Muscle of back (tissue), 11 donors: ENCODE measurements around the gene SDR39U1. TPM values are rescaled to one million over a fixed set of nuclear protein-coding genes. Genes with fewer than 3 reads are reported as not detected.

ENCODE experiments used
- DNase-seq, 3 donors: peaks; one replicate each; pipeline versions ENCODE4 v3.0.0 to v3.0.0-alpha.2; 2013
- polyA plus RNA-seq, 10 donors: library from polyadenylated mRNA; unstranded; fragments of 120-200 nt; gene quantifications; one replicate each; pipeline ENCODE4 v1.2.1, GENCODE V29; 2013; ENCODE audit not compliant: insufficient read length in 10 of 10

Gene SDR39U1
- polyA plus RNA-seq, 10 donors, result 36.4 to 55.6 (median 47.6) TPM

- no peak for DNase-seq
Observed at GRCh38 chr14:24394275-24394674, 48.3 kb downstream of the SDR39U1 start.

GRCh38 chr14:24392325-24393091 lies 50.1 kb downstream of the SDR39U1 start:
- no peak for DNase-seq

GRCh38 chr14:24390701-24391468 lies 51.7 kb downstream of the SDR39U1 start:
- no peak for DNase-seq

Other genes starting within 250 kb of the SDR39U1 start
- 10 to 100 TPM; 11.2 to 25.1 (median 17.6) TPM for gene TM9SF1, start 247.3 kb downstream of the SDR39U1 start, polyA plus RNA-seq
- gene TSSK4, start 237.1 kb downstream of the SDR39U1 start, polyA plus RNA-seq, result 1 to 10 TPM; 1.8 to 8.7 (median 2.8) TPM
- 10 to 100 TPM; 26.0 to 44.1 (median 34.5) TPM for gene CHMP4A, start 229.3 kb downstream of the SDR39U1 start, polyA plus RNA-seq
- gene MDP1, start 226.7 kb downstream of the SDR39U1 start, polyA plus RNA-seq, result 10 to 100 TPM in 1 of 10 donors, 1 to 10 TPM in 9; 6.1 to 10.2 (median 8.0) TPM
- 100 to 1,000 TPM; 168 to 226 (median 186) TPM for gene NEDD8, start 210.4 kb downstream of the SDR39U1 start, polyA plus RNA-seq
- gene GMPR2, start 209.8 kb downstream of the SDR39U1 start, polyA plus RNA-seq, result 10 to 100 TPM; 41.5 to 57.6 (median 50.7) TPM
- gene TINF2, start 200.2 kb downstream of the SDR39U1 start, polyA plus RNA-seq, result 10 to 100 TPM; 33.5 to 43.0 (median 41.5) TPM
- 1 to 10 TPM in 7 of 10 donors, under 1 TPM in 3; 0.82 to 3.9 (median 1.3) TPM for gene TGM1, start 179.6 kb downstream of the SDR39U1 start, polyA plus RNA-seq
- gene RABGGTA, start 171.2 kb downstream of the SDR39U1 start, polyA plus RNA-seq, result 10 to 100 TPM in 9 of 10 donors, 1 to 10 TPM in 1; 10.0 to 20.1 (median 13.3) TPM
- gene DHRS1, start 143.0 kb downstream of the SDR39U1 start, polyA plus RNA-seq, result 10 to 100 TPM; 10.9 to 21.2 (median 17.0) TPM
- gene NOP9, start 142.9 kb downstream of the SDR39U1 start, polyA plus RNA-seq, result 10 to 100 TPM; 18.6 to 24.6 (median 20.0) TPM
- 10 to 100 TPM in 7 of 10 donors, 1 to 10 TPM in 3; 8.3 to 15.5 (median 12.0) TPM for gene CIDEB, start 134.8 kb downstream of the SDR39U1 start, polyA plus RNA-seq
- 1 to 10 TPM; 1.4 to 3.4 (median 2.7) TPM for gene LTB4R2, start 132.6 kb downstream of the SDR39U1 start, polyA plus RNA-seq
- gene LTB4R, start 131.3 kb downstream of the SDR39U1 start, polyA plus RNA-seq, result 1 to 10 TPM; 2.2 to 6.7 (median 3.6) TPM
- 10 to 100 TPM in 6 of 10 donors, 1 to 10 TPM in 4; 8.5 to 23.7 (median 14.3) TPM for gene ADCY4, start 107.7 kb downstream of the SDR39U1 start, polyA plus RNA-seq
- 1 to 10 TPM in 8 of 10 donors, under 1 TPM in 2; 0.78 to 2.3 (median 1.8) TPM for gene RIPK3, start 102.8 kb downstream of the SDR39U1 start, polyA plus RNA-seq
- gene NFATC4, start 74.6 kb downstream of the SDR39U1 start, polyA plus RNA-seq, result 10 to 100 TPM; 34.0 to 69.3 (median 44.5) TPM
- gene NYNRIN, start 43.8 kb downstream of the SDR39U1 start, polyA plus RNA-seq, result 10 to 100 TPM; 23.9 to 40.6 (median 29.1) TPM
- gene CBLN3, start 13.1 kb downstream of the SDR39U1 start, polyA plus RNA-seq, result 1 to 10 TPM; 1.4 to 3.4 (median 2.0) TPM
- gene KHNYN, start 12.8 kb downstream of the SDR39U1 start, polyA plus RNA-seq, result 10 to 100 TPM; 29.0 to 41.0 (median 34.7) TPM
- under 1 TPM in 2 of 10 donors, not detected in 8; 0.14 to 0.34 TPM for gene CMA1, start 65.5 kb upstream of the SDR39U1 start, polyA plus RNA-seq
- gene CTSG, start 133.5 kb upstream of the SDR39U1 start, polyA plus RNA-seq, result 1 to 10 TPM in 7 of 10 donors, under 1 TPM in 3; 0.73 to 3.1 (median 1.5) TPM
- gene GZMH, start 166.9 kb upstream of the SDR39U1 start, polyA plus RNA-seq, result under 1 TPM in 4 of 10 donors, not detected in 6; 0.19 to 0.99 (median 0.56) TPM
- under 1 TPM in 8 of 10 donors, not detected in 2; 0.24 to 0.85 (median 0.36) TPM for gene GZMB, start 191.4 kb upstream of the SDR39U1 start, polyA plus RNA-seq